ENCODE results near the gene NR1I3.

Gene NR1I3

DNA sequence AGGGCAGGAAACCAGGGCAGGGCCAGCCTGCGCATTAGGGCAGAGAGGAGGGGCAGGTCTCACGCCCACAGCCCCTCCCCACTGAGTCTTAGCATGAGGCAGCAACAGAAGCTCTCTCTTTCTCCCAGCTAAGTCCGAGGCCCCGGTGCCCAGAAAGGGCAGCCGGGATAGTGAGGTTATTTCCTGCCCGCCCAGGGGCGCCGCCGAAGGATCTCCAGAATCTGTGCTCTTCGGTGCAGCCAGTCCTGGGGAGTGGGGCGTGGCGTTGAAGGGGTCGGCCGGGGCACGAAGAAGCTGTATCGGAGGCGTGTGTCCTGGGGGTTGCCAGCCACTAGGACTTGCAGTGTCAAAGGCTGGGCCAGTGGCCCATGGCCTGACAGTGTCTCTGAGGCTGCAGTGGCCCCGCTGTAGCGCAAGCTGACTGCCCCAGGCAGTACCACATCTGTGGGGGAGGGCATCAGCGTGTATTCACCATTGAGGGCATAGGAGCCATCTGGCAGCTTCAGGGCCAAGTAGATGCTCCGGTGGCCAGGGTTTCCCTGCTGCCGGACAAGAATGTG is 47.0 kb downstream of the NR1I3 start:
- Histone ChIP-seq H3K4me3 (replicated peaks; ENCODE audit: low read depth, low read length) (no peak overlapping the region), H3K27me3 (replicated peaks; ENCODE audit: control insufficient read depth, insufficient read depth, low read length) (no peaks in the 10 kb centered on the region), H3K36me3 (ENCODE audit: control insufficient read depth, insufficient read depth, low read length) (no peaks in the 10 kb centered on the region)
- TF ChIP-seq, protein P1, sequence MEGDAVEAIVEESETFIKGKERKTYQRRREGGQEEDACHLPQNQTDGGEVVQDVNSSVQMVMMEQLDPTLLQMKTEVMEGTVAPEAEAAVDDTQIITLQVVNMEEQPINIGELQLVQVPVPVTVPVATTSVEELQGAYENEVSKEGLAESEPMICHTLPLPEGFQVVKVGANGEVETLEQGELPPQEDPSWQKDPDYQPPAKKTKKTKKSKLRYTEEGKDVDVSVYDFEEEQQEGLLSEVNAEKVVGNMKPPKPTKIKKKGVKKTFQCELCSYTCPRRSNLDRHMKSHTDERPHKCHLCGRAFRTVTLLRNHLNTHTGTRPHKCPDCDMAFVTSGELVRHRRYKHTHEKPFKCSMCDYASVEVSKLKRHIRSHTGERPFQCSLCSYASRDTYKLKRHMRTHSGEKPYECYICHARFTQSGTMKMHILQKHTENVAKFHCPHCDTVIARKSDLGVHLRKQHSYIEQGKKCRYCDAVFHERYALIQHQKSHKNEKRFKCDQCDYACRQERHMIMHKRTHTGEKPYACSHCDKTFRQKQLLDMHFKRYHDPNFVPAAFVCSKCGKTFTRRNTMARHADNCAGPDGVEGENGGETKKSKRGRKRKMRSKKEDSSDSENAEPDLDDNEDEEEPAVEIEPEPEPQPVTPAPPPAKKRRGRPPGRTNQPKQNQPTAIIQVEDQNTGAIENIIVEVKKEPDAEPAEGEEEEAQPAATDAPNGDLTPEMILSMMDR (IDR thresholded peaks at IDR 0.05; ENCODE audit: insufficient read depth, low read length, poor library complexity, severe bottlenecking), result no peak
- no peak for DNase-seq (ENCODE audit: extremely low read depth, insufficient read length)

DNA sequence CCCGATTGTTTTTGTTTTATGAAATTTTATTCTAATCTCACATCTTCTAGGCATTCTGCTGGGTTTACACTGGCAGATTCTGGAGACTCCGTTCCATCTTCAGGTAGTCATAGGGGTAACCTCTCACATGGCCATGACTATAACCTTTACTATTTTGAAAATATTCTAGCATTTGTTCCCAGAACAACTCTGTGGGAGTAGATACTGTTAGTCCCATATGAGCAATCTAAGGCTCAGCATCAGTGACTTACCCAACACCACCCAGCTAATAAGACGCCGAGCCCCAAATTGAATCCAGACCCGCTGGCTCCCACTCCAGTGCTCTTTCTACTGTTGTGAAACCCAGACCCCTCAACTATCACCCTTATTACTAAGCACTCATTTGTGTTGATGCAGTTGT is 49.0 kb downstream of the NR1I3 start:
- DNase-seq (ENCODE audit: extremely low read depth, insufficient read length), result no peak
- no peaks in the 10 kb centered on the region for H3K27me3 ChIP-seq (replicated peaks; ENCODE audit: control insufficient read depth, insufficient read depth, low read length)
- H3K36me3 ChIP-seq (ENCODE audit: control insufficient read depth, insufficient read depth, low read length), result no peaks in the 10 kb centered on the region
- H3K4me3 ChIP-seq (replicated peaks; ENCODE audit: low read depth, low read length), result no peak overlapping the region
- TF ChIP-seq, protein P1 (IDR thresholded peaks at IDR 0.05; ENCODE audit: insufficient read depth, low read length, poor library complexity, severe bottlenecking), result no peak

DNA sequence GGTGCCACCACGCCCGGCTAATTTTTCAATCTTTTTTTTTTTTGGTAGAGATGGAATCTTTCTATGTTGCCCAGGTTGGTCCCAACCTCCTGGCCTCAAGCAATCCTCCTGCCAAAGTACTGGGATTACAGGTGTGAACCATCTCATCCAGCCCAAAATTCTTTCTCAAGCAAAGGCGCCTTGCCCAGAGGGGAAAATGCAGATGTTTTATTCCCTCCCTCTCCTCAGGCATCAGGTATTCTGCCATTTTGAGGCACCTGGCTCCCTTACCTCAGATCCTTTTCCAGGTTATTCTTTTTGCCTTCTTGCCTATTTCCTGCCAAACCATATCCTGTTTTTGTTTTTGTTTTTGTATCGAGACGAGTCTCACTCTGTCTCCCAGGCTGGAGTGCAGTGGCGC is 49.6 kb downstream of the NR1I3 start:
- TF ChIP-seq, protein P1 (IDR thresholded peaks at IDR 0.05; ENCODE audit: insufficient read depth, low read length, poor library complexity, severe bottlenecking), result no peak

DNA sequence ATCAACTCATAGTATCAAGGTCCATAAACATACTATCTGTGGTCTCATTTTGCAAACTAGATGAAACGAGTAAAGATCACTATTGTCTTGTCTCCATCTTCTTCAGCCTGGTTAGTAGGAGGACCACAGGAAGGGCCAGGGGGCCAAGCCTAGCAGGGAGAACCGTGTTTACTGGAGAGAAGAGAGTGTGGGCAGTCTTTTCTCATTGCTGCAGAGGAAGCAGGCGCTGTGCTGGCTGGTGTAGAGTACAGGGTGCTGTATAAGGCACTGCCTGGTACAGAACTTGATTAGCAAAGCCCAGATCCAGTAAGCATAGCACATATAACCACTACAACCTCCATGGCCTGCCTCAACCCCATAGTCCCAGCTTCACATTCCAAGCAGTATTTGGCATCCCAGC is 50.7 kb downstream of the NR1I3 start:
- no peak for DNase-seq (ENCODE audit: extremely low read depth, insufficient read length)
- TF ChIP-seq, protein P1 (IDR thresholded peaks at IDR 0.05; ENCODE audit: insufficient read depth, low read length, poor library complexity, severe bottlenecking), result no peak
- H3K27me3 ChIP-seq (replicated peaks; ENCODE audit: control insufficient read depth, insufficient read depth, low read length), result no peaks in the 10 kb centered on the region
- no peaks in the 10 kb centered on the region for H3K36me3 ChIP-seq (ENCODE audit: control insufficient read depth, insufficient read depth, low read length)
- no peak overlapping the region for H3K4me3 ChIP-seq (replicated peaks; ENCODE audit: low read depth, low read length)

More for the DNA sequence above, 49.6 kb downstream of the NR1I3 start:
- H3K36me3 ChIP-seq (ENCODE audit: control insufficient read depth, insufficient read depth, low read length), result no peaks in the 10 kb centered on the region
- no peaks in the 10 kb centered on the region for H3K27me3 ChIP-seq (replicated peaks; ENCODE audit: control insufficient read depth, insufficient read depth, low read length)
- no peak for DNase-seq (ENCODE audit: extremely low read depth, insufficient read length)
- no peak overlapping the region for H3K4me3 ChIP-seq (replicated peaks; ENCODE audit: low read depth, low read length)

DNA sequence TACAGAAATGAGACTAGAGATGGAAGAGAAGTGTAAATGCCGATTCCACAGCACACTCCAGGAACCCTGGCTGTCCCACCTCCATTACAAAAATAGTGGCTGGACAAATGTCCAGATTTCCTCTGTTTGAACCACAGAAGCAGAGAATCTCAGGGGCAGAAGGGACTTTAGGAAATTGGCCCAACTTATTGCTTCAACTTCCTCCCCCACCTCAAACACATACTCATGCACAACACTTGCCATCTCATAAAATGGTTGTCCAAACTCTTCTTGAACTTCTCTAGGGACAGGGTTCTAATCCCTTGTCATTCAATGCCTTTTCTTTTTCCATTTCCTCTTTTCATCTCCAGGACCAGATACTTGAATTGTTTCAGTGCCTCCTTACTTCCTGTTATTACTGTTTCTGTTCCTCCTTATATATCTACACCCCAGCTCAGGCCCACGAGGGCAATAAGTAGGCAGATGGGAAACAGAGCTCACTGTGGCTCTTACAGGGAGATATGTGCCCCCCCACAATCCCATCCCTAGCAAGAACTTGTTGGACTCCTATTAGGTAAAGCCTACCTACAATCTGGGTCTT is 52.2 kb downstream of the NR1I3 start:
- Histone ChIP-seq H3K36me3 (ENCODE audit: control insufficient read depth, insufficient read depth, low read length) (no peaks in the 10 kb centered on the region), H3K27me3 (replicated peaks; ENCODE audit: control insufficient read depth, insufficient read depth, low read length) (no peaks in the 10 kb centered on the region), H3K4me3 (replicated peaks; ENCODE audit: low read depth, low read length) (peak overlapping the region; percentile 19; the same call in 1 of the 2 replicates)
- DNase-seq (ENCODE audit: extremely low read depth, insufficient read length), result peak; percentile 79
- TF ChIP-seq, protein P1 (IDR thresholded peaks at IDR 0.05; ENCODE audit: insufficient read depth, low read length, poor library complexity, severe bottlenecking), result no peak
